OCI-LY1 (cell line): ENCODE results near the gene TFEC.

Experiments used
- CTCF ChIP-seq: fragments of 200-600 bp; sonication (generic), shearing (Covaris generic); IDR thresholded peaks from 2 replicates; pipeline ENCODE4 v1.5.1; 2017; ENCODE audit warnings: mild to moderate bottlenecking, antibody characterized with exemption, low read length, moderate library complexity, mixed read lengths
- EZH2 ChIP-seq: fragments of 200-600 bp; sonication (generic), shearing (Covaris generic); IDR thresholded peaks from 2 replicates; pipeline ENCODE4 v1.8.0; 2017; ENCODE audit warnings: borderline replicate concordance, mixed run types, mild to moderate bottlenecking, antibody characterized with exemption, low read length, moderate library complexity, mixed read lengths

- TF ChIP-seq CTCF, result no peak
- no peak for TF ChIP-seq EZH2
These were observed 110.2 kb downstream of the TFEC start for GRCh38 chr7:115920367-115920766.
